LHCN-M2 (cell line): Measurements from ENCODE around the gene CMIP. TPM values are rescaled to one million over a fixed set of nuclear protein-coding genes. Genes with fewer than 3 reads are reported as not detected.

Source experiments
- DNase-seq: peaks from one replicate; pipeline ENCODE4 v3.0.0-alpha.2; 2012; ENCODE audit warnings: low read depth
- total RNA-seq: library from RNA; depleted of rRNA; stranded (reverse); fragments of >200 nt; gene quantifications from 2 replicates; pipeline ENCODE4 v1.2.3, GENCODE V29; 2014

The CMIP gene
- total RNA-seq, 1 experiment from 2014 or later = 6.0 TPM

DNA sequence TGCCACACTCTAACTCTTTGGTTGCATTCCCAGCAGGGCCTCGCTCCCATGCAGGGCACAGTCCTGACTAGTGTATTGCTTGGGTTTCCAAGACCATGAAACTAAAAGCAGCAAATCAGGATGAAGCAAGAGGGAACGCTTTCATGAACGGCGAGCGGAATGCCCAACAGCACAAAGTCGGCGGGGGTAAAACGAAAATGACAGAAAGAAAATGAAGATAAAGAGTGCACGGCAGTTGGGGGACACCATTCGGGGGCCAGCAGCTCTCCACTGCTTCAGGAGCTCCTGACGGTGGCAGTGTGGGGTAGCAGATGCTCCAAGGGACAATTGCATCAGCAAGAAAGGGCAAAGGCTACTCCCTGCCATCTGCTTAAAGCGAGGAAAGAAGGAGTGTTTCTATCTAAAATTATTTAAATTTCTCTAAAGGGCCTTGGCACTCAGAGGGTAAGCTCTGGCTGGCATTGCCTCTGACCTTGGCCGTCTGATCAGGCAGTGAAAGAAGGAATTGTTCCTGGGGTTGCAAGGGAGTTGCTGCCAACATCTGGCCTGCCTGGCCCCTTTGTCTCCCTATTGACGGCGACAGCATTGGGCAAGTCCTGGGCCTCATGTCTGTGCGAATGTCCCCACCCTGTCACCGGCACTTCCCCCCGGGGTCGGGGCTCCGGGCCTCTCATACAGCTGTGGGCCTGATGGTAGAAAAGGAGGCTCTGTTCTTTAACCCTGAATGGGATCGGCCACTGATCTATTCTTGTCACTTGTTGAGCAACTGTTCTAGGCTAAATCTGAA lies 138.2 kb downstream of the CMIP start:
- no peak for DNase-seq

DNA sequence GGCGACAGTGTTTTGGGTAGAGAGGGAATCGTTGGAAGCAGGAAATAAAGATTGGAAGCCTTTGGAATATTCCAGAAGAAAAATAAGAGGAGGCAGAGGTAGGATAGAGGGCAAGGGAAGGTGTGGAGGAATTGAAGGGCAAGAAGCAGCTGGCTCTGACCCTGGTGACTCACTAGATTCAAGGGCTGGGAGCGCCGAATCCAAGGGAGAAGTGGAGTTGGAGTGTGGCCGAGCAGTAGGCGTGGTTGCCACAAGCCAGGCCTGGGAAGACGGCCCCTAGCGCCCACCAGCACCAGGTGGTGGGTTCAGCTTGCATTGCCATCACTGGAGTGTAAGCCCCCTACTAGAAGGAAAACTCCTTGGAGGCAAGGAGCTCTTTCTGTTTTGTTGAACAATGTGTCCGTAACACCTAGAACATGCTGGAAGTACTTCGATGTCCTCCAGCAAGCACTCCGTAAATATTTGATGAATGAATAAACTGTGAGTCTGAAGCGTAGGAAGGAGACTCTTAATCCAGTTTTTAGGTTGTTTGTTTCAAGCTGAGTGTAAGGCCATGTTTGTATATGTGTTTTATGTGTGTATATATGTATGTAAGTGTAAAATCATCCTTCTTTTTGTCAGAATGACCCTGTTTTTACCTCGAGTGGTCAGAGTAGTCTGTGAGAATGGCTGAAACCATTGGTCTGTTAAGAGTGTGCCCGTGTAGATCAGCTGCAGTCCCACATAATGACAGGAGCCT lies 139.5 kb downstream of the CMIP start:
- DNase-seq = peak; percentile 73

DNA sequence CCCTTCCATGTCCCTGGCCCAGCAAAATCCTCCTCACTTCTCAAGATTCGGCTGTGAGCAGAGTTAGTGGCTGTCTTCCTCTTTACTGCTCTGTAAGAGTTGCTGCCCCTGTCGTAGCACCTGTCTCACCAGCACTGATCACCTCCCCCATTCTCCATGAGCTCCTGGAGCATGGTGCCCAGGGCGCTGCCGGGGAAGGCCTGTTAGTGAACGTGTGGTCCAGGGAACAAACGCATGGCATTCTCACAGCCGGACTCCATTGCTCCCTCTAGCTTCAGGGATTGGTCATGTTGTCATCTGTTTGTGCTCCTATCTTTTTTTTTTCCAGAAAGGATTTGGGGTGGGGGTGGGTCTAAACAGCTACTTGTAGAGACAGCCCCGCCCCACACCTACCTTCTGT lies 141.2 kb downstream of the CMIP start:
- no peak for DNase-seq

DNA sequence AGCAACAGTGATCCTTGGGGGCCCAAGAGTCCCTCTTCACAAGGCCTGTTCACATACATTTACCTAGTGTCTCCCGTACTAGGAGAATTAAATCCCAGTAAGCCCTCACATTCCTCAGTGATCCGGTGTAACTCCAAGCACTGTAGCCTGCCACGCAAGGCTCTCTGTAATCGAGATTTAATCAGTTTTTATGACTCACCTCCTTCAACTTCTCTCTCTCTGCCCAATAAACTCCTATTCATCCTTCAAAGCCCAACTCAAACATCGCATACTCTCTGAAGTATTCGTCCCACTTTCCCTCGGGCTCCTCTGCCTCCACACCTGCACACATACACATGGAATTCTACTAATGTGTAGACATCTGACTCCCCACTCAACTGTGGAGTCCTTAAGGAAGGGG lies 141.8 kb downstream of the CMIP start:
- no peak for DNase-seq

DNA sequence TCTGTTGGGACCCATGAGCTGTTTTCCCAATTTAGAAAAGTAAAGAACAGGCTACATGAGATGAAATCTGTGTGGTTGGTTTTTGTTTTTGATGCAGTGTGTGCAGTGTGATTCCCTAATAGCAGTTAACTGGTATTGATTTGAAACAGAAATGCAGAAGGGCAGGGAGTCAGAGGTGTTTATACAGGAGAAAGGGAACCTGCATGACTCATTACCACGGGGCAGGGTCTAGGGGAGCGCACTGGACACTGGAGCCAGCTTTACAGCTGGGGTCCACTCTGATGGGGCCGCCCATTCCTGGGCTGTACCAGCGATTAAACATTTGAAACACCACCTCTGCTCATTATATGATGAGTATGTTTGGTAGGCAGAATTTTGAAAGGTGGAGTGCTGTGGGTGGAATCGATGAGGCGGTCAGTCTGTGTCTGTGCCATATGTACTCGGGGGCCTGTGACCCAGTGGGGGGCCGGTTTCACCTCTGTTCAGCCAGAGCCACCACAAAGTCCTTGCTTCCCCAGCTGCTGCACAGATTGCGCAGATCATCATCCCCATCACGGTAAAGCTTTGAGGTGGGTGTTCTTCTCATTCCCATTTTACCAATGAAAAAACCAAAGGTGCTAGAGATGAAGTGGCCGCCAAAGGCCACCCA lies 142.5 kb downstream of the CMIP start:
- no peak for DNase-seq

DNA sequence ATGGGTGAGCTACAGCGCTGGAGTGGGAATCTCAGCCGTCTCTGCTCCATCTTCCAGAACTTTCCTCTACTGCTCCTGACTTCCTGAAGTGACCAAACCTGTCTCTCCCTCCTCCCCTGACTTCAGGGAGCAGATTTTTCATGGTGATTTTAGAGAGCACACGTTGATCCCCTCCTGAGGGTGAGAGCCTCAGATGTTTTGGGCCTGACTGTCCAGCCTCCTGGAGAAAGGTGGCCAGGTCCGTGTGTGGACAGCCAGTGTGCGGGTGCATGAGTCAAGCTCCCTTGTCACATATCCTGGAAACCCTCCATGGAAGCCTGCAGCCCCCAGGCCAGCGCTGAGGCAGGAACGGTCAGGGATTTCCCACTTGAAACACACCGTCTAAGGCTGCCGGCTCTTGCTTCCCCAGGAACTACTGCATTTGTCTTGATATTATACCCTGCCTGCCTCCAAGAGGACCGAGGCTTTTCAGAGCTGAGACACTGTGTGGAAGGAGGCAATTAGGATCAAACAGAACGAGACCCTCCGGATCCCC lies 143.1 kb downstream of the CMIP start:
- no peak for DNase-seq

DNA sequence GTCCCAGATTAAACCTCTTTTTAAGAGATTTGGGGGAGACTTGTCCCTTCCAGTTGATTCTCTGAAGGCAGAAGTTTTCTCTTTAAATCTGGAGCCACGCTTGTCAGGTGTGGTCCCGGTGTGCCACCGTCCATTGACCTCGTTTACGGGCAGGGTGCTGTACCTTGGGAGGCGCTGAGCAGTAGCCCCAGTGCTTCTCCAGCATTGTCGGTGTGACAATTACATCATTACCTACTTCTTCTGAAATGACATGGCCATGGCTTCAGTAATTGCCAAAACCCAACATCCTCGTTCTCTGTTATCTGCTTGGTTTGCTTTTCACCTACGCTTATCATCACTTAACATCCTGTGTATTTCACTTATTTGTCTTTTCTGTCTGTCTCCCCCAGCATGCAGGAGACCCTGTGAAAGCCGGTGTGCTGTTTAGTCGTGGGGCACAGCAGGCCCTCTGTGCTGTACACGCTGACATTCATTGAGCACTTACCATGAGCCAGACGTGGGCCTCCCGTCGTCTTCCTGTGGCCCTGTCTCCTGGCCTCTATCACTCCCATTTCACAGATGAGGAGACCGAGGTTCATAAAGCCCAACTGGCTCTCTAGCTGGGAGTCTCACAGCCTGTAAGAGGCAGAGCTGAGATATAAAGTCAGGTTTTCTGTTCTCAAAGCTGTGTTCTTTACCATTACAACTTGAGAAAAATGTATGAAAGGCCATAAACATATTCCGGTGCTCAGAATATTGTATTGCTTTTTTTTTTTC lies 143.9 kb downstream of the CMIP start:
- DNase-seq = no peak

DNA sequence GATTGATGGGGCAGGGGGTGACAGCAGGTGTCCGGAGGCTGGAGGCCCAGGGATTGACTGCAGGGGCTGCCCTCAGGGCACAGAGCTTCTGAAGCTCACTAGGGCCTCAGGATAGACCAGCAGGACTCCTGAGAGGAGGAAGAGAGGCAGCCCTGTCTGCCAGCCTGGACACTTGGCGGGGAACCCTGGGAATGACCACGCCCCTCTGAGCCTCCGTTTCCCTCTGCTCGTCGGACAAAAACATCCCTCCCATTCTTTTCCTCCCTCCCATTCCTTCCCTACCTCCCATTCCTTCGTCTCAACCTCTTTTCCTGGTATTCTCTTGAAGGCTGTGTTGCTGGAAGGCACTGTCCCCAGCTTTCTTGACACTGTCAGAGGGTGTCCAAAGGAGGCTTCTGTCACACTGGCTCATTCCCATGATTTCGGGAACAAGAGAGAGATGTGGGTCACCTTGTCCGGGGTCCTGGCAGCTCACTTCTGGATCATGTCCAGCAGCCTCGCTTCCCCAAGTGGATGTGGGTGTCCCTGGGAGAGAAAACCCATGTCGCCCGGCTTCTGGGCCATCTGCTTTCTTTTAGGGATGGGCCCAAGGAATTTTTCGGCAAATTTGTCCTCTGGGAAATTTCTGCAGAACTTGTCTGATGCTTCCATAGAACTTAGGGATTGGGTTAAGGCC lies 145.5 kb downstream of the CMIP start:
- DNase-seq = no peak

DNA sequence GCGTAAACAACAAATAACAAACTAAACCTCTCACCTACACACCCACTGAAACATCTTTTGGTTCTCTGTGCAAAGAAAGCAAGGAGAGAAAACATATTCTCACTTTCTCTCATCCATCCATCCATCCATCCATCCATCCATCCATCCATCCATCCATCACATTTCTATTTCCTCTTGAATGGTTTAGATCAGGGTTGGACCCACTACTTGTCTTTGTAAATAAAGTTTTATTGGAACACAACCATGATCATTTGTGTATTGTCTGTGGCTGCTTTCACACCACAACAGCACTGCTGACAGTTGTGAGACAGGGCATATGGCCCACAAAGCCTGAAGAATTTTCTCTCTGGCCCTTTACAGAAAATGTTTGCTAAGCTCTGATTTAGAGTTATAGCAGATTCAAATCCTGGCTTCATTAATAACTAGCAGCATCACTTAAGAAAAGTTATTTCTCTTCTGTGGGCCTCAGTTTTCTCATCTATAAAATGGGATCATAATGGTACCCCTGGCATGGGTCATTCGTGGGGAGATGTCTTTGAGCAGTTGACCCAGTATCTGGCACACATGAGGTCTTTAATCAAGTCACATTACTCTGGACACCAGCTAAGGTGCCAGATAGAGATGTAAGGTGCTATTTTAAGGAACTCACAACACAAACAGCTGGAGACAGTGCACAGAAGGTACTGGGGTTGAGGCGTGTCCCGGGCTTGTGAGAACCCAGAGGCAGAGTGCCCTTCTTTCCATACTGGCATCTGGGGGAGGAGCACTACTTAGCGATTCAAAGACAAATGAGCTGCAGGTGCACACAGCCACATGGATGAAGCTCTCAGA lies 146.3 kb downstream of the CMIP start:
- DNase-seq = no peak

DNA sequence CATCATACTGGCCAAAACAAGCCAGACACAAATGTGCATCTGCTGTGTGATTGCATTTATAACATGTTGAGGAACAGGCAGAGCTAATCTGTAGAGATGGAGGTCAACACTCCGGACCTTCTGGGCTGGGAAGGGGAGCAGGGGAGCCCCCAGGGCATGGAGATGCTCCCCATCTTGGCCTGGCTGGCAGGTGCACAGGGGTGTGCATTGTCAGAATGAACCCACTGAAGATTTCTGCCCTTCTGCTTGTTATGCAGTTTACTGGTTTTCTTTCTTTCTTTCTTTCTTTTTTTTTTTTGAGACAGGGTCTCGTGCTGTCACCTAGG lies 146.9 kb downstream of the CMIP start:
- no peak for DNase-seq

DNA sequence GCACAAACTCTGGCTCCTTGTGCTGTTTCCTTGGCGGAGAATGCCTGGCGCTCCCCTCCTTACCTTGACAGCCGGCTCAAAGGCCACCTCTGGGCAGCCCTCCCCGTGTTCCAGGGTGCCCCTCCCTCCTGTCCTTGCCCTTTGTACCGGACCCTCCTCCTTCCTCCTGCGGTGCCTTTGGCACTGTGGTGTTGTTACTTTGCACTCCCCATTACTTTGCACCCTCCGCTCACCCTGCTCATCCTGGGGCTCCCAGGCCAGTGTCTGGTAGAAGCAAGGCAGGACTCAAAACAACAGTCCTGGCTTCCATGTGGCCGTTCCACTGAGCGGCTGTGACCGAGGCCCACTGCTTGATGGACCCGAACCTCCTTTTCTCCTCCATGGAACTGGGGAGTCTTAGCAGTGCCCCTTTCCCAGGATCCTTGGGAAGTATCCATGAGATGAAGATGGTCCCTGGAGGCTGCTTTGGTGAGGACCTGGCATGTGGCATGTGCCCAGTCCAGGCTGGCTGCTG lies 147.8 kb downstream of the CMIP start:
- no peak for DNase-seq

DNA sequence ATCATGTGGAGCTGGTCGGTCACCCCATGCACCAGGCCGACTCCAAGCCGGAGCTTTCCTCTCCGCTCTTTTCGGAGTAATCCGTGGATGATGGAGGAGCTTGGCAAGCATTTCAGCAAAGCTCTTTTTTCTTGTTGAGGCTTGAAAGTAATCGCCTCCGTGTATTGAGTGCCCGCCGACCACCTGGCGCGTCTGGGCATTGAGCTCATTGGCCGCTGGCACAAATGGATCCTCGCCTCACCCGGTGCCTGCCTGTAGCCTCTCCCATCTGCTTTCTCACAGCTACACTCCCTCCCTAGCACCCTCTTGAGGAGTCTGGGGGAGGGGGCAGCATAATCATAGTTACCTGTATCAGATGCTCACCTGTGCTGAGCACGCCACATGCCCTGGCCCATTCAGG lies 148.9 kb downstream of the CMIP start:
- DNase-seq = no peak

DNA sequence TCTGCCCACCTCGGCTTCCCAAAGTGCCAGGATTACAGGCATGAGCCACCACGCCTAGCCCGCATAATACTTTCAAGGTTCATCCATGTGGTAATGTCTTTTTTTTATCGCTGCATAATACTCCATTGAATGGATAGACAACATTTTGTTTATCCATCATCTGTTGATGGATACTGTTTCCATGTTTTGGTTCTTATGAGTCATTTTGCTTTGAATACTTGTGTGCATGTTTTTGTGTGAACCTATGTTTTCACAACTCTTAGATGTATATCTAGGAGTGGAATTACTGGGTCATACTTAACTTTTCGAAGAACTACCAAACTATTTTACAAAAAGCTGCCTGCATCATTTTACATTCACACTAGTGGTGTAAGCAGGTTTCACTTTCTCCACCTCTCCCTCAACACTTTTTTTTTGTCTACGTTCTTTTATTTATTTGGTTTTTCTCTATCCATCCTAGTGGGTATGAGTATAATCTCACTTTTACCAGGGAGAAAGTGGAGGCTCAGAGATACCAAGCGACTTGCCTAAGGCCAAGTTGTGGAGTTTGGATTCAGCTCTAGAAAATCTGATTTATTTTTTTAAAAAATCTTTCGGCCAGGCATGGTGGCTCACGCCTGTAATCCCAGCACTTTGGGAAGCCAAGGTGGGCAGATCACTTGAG lies 151.2 kb downstream of the CMIP start:
- DNase-seq = no peak

DNA sequence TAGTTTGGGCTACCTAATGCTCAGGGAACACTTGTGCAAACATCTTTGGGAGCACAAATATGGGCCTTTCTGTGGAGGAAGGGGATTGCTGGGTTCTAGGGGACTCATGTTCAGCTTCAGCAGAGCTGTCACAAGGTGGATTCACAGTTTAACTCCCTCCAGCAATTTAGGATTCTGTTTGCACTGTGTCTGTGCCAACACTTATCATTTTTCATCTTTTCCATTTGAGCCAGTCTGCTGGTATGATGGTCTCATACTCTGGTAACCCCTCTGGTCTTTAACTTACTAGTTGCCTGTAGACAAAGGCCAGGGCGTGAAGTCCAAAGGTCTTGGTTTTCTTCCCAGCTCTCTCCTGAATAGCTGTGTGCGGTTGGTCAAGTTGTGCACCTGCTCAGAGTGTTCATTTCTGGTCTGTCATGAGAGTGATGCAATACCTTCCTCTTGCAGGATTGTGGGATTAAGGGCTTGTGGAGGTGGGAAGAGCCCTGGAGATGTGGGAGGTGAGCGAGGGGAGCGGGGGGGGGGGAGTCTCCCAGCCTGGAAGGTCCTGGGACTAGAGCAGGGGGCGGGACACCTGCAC lies 152.6 kb downstream of the CMIP start:
- DNase-seq = no peak

DNA sequence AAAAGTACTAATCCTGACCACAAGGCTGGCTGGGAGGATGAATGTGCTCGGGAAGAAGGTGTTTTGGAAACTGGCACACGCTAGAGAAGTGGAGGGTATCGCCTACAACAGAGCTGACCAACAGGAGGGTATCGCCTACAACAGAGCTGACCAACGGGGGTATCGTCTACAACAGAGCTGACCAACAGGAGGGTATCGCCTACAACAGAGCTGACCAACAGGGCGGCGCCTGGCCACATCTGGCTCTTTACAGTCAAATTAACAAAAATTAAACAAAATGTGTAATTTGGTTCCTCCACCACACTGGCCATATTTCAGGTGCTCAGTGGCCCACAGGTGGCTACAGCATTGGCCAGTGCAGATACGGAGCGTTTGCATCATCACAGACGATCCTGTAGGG lies 153.5 kb downstream of the CMIP start:
- DNase-seq = no peak

DNA sequence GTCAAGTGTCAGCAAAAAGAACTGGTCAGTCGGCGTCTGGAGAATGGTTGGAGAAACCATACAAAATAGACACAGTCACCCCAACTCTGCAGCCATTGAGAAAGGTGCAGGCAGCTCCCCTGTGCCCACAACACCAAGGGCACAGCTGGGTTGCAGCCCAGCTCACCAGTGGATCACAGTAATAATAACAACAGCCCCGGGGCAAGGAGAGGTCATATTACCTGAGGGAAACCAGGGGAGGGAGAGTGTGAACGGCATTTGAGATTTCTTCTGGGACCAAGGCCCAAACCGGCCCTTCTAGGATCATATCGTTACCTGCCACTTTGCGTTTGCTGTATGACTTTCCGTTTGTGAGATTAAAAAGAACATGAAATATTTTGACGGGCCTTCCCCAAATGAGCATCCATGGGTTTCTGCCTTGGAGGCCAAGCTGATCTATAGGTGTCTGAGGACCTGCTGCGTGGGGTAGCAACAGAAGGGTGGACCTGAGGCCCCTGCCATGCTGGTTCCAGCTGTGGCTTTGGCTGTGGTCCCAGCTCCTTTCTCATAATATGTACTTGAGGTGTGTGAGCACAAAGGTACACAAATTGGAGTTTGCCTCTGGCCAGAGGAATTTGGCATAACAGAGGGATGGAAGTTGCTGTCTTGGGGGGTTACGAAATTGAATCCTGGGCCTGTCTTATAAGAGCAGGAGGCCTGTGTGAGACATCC lies 154.6 kb downstream of the CMIP start:
- DNase-seq = no peak

DNA sequence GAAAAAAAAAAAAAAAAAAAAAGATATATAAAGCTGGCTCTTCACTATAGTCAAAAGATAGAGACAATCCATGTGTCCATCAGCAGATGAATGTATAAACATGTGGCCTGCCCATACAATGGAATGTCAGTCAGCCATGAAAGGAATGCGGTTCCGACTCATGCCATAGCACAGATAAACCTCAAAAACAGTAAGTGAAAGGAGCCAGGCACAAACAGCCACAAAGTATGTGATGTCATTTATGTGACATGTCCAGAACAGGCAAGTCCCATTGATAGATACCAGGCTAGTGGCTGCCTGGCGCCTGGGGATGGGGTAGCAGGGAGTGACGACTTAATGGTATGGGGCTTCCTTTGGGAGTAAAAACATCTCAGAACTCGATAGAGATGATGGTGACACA lies 155.7 kb downstream of the CMIP start:
- peak; percentile 61 for DNase-seq

DNA sequence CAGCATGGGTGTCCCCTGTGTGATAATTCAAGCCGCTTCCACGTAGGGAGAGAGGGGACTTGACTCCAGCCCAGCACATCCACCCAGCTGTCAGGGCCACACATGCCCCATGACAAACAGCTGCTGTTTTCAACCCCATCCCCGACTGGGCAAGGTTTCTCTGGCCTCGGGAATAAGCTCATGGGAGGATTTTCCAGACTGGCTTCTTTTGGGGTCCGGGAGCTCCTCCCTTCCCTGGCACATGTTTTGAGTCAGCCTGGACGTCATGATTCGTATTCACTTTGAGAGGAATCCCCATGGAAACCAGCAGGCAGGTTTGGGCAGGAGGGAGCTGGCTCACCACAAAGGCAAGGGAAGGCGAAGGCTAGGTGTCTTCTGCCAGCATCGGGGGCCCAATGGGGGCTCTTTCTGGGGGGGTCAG lies 156.4 kb downstream of the CMIP start:
- peak; percentile 80 for DNase-seq
